ENCODE results near the gene TACR1.

TACR1 gene

GRCh38 chr2:75055142-75055819 lies 144.0 kb downstream of the TACR1 start (continued):
- TF ChIP-seq ZNF398 (tag by site-specific recombination; IDR thresholded peaks at IDR 0.05) = no peak
- no peak for TF ChIP-seq PRDM2 (tag by site-specific recombination; IDR thresholded peaks at IDR 0.05; ENCODE audit: borderline replicate concordance)
- no peak for TF ChIP-seq ZNF707 (tag by site-specific recombination; IDR thresholded peaks at IDR 0.05)
- no peak for TF ChIP-seq ZEB2 (tag by site-specific recombination; IDR thresholded peaks at IDR 0.05)
- TF ChIP-seq, protein P1, sequence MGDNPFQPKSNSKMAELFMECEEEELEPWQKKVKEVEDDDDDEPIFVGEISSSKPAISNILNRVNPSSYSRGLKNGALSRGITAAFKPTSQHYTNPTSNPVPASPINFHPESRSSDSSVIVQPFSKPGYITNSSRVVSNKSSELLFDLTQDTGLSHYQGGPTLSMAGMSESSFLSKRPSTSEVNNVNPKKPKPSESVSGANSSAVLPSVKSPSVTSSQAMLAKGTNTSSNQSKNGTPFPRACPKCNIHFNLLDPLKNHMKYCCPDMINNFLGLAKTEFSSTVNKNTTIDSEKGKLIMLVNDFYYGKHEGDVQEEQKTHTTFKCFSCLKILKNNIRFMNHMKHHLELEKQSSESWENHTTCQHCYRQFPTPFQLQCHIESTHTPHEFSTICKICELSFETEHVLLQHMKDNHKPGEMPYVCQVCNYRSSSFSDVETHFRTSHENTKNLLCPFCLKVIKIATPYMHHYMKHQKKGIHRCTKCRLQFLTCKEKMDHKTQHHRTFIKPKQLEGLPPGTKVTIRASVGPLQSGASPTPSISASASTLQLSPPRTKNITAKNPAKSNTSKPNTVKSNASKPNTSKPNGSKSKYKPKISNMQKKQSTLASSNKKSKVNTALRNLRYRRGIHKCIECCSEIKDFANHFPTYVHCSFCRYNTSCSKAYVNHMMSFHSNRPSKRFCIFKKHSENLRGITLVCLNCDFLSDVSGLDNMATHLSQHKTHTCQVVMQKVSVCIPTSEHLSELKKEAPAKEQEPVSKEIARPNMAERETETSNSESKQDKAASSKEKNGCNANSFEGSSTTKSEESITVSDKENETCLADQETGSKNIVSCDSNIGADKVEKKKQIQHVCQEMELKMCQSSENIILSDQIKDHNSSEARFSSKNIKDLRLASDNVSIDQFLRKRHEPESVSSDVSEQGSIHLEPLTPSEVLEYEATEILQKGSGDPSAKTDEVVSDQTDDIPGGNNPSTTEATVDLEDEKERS (tag by site-specific recombination; IDR thresholded peaks at IDR 0.05) = no peak
- TF ChIP-seq BCL11A (tag by site-specific recombination; IDR thresholded peaks at IDR 0.05; ENCODE audit: low read depth) = no peak

DNA sequence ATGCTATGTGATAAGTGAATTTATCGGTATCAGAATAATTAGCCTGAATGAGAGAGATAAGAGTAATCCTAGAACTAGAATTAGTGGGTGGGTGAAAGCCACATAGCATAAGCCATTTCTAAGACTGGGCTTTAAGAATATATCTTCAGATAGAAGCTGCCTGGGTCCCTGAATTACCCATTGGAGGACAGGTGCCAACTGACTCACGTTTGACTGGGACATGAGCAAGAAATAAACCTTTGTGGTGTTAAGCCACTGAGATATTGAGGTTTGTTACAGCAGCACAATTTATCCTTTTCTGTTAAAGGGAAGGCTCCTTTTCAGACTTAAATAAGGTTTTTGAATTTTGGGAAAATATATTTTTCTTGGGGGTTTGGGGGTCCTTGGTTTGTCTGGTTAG lies 145.0 kb downstream of the TACR1 start:
- CTCF ChIA-PET = interaction anchor here (0.6 to 2.0 kb wide), 3 partner anchors 10 to 33 kb away, joined by 3 to 7 read pairs (median 3); no protein-coding TSS in a partner anchor
- Histone ChIP-seq H3K36me3 (ENCODE audit: control insufficient read depth in 2 of 2, insufficient read depth in 1 of 2, low read length in 2 of 2) (no peaks in the 10 kb centered on the region), H3K27ac (ENCODE audit: extremely low read depth, low read depth, low read length) (no peak overlapping the region), H3K4me1 (ENCODE audit: control insufficient read depth, insufficient read depth, low read length) (no peaks in the 10 kb centered on the region; the same call in 1 of the 2 replicates), H3K4me3 (ENCODE audit: low read depth, low read length) (no peak overlapping the region), H3K9me3 (ENCODE audit: control insufficient read depth, insufficient read depth, low read depth, low read length) (no peaks in the 10 kb centered on the region)
- POLR2A ChIA-PET = no interaction called here
- TF ChIP-seq ZNF639 (tag by site-specific recombination; IDR thresholded peaks at IDR 0.05) (no peak), ZXDB (tag by site-specific recombination; IDR thresholded peaks at IDR 0.05) (no peak), ZNF239 (tag by site-specific recombination; IDR thresholded peaks at IDR 0.05) (no peak), ZNF211 (tag by site-specific recombination; IDR thresholded peaks at IDR 0.05; ENCODE audit: low read depth) (no peak), ZNF157 (tag by site-specific recombination; IDR thresholded peaks at IDR 0.05) (no peak)

Data from HEK293 (cell line).